Fibroblast of villous mesenchyme (primary cell): ENCODE data around the gene GALNT10. TPM values are rescaled to one million over a fixed set of nuclear protein-coding genes. Genes with fewer than 3 reads are reported as not detected.

Experiments used
- DNase-seq: peaks from one replicate; pipeline ENCODE4 v3.0.0-alpha.2; 2010; ENCODE audit warnings: low read depth
- H3K4me3 ChIP-seq: 2 replicates; pipeline ENCODE4 v1.5.1; 2011; ENCODE audit warnings: low read depth, mild to moderate bottlenecking, low read length
- total RNA-seq: library from RNA; depleted of rRNA; stranded (reverse); fragments of >200 nt; gene quantifications from 2 replicates; pipeline ENCODE4 v1.2.3, GENCODE V29; 2012
- TF ChIP-seq, protein P1 (sequence below): IDR thresholded peaks from 2 replicates; pipeline ENCODE4 v1.5.1; 2012; ENCODE audit warnings: low read depth, mild to moderate bottlenecking, low read length; ENCODE audit not compliant: insufficient read depth

GALNT10 gene
- total RNA-seq, 1 donor, result 40.6 TPM

DNA sequence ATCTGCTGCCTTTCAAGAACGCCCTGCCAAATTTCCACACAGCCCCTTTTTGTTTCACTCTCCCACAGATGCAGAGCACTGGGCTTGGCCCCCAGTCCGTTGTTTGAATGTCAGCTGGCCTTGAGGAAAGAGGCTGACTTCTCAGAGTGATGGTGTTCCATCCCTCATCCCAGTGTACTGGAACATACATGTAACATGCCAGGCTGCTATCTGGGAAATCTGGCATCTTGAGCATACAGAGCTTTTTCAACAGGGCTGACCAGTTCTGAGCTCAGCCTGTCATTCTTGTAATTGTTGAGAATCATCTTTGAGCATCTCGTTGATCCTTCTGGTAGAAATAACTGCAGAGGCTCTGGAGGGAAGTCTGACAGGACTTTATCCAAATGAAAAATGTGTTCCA lies 2.8 kb downstream of the GALNT10 start:
- no peak overlapping the region for H3K4me3 ChIP-seq
- no peak for DNase-seq
- TF ChIP-seq, protein P1, sequence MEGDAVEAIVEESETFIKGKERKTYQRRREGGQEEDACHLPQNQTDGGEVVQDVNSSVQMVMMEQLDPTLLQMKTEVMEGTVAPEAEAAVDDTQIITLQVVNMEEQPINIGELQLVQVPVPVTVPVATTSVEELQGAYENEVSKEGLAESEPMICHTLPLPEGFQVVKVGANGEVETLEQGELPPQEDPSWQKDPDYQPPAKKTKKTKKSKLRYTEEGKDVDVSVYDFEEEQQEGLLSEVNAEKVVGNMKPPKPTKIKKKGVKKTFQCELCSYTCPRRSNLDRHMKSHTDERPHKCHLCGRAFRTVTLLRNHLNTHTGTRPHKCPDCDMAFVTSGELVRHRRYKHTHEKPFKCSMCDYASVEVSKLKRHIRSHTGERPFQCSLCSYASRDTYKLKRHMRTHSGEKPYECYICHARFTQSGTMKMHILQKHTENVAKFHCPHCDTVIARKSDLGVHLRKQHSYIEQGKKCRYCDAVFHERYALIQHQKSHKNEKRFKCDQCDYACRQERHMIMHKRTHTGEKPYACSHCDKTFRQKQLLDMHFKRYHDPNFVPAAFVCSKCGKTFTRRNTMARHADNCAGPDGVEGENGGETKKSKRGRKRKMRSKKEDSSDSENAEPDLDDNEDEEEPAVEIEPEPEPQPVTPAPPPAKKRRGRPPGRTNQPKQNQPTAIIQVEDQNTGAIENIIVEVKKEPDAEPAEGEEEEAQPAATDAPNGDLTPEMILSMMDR, result no peak

DNA sequence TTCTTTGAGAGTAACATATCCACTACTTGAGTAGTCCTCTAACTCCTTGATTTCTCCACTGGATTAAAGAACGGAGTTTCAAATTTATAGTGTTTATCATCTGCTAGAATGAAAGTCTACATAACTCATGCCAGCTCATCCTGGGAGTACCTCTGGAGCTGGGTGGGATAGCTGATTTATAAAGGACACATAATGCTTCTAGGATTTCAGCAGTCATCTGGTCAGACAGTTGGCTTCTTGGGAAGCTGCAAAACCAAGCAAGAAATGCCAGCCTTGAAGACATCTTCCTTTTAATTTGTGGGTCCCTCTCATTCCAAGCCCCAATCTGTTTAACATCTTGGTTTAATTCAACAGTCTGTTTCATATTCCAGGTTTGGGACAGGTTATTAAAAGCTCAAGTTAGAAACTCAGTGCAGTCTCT lies 3.2 kb downstream of the GALNT10 start:
- H3K4me3 ChIP-seq, result no peak overlapping the region
- DNase-seq, result no peak
- TF ChIP-seq, protein P1, result no peak

DNA sequence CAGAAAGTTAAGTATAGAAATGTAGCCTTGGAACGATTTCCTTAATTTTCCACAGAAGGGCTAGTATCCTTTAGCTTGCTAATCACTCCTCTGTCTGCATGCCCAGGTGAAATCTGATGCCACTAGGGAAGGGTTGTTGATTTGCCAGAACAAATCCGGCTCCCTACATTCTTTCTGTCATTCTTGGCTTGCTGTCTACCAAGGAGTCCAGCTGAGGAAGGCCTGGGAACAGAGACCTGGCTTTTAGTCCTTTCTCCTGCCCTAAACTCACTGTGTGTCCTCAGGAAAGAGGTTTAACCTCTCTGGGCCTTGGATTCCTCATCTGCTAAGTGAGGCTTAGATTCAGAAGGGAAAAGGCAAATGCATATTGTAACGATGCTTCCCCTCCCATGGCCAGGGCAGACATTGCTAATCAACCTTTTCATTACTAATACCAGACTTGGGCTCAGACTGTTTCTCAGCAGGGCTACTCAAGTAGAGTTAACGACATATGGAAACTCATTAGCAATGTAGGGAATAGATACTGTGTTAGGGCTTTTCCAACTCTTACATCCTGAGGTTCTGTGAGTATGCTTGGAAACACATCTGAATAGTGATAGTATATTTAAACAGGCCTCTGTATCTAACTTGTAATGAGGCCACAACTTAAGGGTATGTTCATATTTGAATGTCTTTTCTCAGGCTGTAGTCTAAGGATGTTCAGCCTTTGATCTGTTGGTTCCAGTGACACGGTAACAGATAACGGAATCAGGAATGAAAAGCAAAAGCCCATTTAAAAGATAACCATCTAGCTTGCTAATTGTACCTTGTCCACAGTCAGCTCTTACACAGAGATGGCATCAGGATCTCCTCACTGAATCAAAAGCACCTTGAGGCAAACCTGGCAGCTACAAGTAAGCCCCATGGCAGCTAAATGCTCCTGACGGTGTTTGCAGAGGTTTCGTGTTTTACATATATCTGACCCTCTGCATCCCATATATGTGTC lies 4.1 kb downstream of the GALNT10 start:
- TF ChIP-seq, protein P1, result no peak
- H3K4me3 ChIP-seq, result no peak overlapping the region
- no peak for DNase-seq

DNA sequence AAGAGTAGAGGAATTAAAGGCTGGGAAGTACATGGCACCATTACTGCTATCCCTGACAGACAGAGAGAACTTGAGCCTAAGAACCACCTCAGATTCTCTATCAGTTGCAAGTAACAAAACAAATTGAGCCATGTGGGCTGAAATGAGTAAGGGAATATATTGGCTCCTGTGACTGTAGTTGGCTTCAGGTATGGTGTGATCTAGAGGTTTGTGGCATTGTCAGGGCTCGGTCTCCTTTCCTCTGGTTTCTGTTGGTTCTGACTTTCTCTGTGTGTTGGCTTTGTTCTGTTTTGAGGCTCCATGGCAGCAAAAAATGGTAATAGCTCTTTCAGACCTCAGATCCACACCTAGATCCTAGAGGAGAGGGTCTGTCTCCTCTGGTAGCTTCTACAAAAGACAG lies 5.7 kb downstream of the GALNT10 start:
- DNase-seq, result no peak
- H3K4me3 ChIP-seq, result no peak overlapping the region
- TF ChIP-seq, protein P1, result no peak

DNA sequence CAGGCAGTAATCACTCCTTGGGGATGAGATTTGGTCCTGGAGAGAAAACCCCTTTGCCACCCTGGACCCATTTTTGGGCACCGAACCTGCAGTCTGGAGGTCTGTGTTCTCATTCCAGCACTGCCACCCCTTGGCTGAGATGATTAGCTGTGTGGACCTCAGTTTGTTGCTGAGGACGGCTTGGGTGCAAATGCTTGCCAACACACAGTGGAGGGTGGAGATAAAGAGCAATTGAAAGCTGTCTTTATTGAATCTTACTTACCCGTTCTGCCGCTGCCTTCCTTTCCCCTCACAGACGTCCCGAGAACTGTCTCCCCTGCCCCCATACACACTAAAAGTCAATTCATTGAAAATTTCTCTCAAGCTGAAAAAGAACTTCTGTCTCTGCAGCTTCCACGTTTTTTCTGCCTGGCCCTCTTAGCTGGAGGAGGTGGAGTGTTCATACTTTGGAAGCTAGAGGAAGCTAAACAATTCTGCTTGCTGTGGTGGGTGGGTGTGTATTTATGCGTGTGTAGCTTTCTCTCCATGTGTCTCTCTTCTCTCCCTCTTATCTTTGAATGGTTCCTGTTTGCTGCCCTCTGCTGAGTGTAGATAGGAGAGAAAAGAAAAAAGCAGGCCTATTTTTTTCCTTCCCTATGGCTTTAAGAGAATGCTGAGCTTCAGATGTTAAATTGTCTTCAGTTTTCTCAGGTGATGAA lies 6.6 kb downstream of the GALNT10 start:
- TF ChIP-seq, protein P1, result peak; percentile 51
- H3K4me3 ChIP-seq, result no peak overlapping the region
- peak; percentile 71 for DNase-seq

DNA sequence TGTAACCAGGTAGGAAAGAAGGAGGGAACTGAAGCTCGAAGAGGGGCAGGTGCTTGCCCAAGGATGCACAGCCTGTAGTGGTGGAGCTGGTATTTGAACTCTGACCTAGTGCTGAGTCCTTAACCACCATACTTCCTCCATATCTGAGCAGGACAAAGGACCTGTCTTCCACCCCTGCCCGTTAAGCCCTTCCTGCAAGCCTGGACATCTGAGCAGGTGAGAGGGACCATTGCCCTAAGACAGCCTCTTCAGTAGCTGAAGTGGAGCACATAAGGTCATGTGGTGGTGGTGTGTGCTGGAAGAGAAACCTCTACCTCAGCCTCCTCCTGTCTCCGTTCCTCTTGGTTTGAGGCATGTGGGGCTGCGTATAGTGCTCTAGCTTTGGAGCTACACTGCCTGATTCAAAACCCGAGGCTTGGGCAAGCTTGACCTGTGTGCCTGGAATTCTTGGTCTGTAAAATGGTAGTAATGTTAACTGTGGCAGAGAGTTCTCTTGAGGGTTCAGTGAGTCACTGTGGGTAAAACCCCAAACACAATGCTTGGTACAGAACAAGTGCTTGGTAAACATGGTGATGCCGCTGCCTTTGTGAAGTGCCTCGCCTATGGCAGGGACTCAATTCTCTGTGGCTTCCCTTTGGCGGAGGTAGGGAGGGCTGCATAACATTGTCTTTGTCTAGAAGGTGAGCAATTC lies 7.4 kb downstream of the GALNT10 start:
- TF ChIP-seq, protein P1, result no peak
- no peak overlapping the region for H3K4me3 ChIP-seq
- no peak for DNase-seq
